ENCODE results near the gene TBX4.

DNA sequence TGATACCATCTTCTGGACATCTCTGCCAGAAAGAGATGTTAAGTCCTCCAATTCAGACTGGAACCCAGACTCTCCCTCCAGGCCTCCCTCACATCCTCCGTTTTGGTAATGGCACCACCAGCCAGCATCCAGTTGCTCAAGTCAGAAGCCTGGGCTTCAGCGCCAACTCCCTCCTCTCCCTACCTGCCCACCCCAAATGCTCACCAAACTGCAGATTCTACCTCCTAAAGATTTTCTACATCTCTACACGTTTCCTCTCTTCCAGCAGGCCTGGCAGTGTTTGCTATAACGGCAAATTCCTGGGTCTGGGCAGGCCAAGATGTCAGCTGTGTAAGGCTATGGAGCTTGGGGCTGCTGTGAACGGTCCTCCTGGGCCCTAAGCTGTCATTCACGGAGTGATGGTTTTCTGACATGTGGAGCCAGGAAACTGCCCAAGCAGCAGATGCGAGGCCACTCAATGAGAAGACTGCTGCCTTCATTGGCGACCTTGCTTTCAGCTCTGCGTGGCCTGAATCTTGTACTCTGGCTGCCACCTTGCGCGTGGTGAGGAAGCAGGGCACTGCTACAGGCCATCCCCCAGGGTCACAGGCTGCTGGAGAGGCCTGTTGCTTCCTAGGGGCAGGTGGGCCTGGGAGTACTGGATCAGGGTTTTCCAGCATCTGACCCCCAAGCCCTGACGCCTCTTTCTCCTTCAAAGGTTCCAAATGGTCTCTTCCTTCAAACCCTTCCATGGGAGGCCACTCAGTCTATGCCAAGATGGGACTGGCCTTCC lies 37.7 kb downstream of the TBX4 start:
- no peak for TF ChIP-seq POLR2A (IDR thresholded peaks at IDR 0.05)
- TF ChIP-seq, protein P1, sequence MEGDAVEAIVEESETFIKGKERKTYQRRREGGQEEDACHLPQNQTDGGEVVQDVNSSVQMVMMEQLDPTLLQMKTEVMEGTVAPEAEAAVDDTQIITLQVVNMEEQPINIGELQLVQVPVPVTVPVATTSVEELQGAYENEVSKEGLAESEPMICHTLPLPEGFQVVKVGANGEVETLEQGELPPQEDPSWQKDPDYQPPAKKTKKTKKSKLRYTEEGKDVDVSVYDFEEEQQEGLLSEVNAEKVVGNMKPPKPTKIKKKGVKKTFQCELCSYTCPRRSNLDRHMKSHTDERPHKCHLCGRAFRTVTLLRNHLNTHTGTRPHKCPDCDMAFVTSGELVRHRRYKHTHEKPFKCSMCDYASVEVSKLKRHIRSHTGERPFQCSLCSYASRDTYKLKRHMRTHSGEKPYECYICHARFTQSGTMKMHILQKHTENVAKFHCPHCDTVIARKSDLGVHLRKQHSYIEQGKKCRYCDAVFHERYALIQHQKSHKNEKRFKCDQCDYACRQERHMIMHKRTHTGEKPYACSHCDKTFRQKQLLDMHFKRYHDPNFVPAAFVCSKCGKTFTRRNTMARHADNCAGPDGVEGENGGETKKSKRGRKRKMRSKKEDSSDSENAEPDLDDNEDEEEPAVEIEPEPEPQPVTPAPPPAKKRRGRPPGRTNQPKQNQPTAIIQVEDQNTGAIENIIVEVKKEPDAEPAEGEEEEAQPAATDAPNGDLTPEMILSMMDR (IDR thresholded peaks at IDR 0.05), result no peak

All from Peyer's patch (tissue), 4 donors.